ENCODE data around the gene DIO3. TPM values are rescaled to one million over a fixed set of nuclear protein-coding genes. Genes with fewer than 3 reads are reported as not detected.
"Not testable (repeated sequence)": the region's sequence is repeated elsewhere in the genome, so short reads cannot be mapped to it uniquely, and the experiment has no call there.

DIO3 gene
- total RNA-seq, 1 donor from 2014 or later: not detected

DNA sequence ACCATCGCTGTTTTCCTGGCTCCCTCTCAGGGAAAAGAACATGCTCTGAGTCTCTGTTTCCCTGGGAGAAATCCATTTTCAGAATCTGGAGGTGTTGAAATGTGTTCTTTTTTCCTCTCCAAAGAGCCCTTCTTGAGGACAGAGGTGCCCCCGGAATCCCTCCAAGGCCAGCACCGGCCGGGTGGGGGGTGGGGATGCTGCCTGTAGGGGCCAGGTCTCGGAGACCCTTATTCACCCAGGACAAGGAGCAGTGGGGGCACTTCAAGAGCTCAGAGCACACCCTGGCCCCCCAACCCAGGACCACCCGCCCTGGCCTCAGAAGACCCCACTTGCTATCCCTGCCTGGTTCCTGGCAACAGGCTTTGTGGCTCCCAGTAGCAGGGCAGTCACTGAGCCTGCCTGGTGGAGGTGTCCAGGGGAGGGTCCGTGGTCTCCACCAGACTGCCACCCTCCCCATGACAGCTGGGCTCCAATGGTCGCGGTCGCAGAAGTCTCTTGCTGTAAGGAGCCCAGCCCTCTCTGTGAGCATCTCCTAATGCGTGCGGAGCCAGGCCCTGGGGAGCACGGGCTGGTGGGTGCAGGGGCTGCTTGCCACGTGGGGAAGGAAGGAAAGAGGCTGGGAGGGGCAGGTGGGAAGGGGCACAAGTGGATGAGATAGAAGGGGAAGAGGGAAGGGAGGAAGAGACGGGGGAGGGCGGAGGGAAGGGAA, 13.2 kb upstream of the DIO3 start:
- no peaks in the 10 kb centered on the region for H3K27me3 Mint-ChIP-seq (ENCODE audit: insufficient read depth)
- H3K4me1 Mint-ChIP-seq (ENCODE audit: low read depth): no peaks in the 10 kb centered on the region
- H3K9me3 Mint-ChIP-seq: no peaks in the 10 kb centered on the region
- intact Hi-C loops (cut with micrococcal nuclease): no loop called here
- H3K4me3 Mint-ChIP-seq: no peak overlapping the region
- no peak for DNase-seq (ENCODE audit: low spot score)
- no peaks in the 10 kb centered on the region for H3K36me3 Mint-ChIP-seq (ENCODE audit: low read depth)
- no peak overlapping the region for H3K27ac Mint-ChIP-seq

DNA sequence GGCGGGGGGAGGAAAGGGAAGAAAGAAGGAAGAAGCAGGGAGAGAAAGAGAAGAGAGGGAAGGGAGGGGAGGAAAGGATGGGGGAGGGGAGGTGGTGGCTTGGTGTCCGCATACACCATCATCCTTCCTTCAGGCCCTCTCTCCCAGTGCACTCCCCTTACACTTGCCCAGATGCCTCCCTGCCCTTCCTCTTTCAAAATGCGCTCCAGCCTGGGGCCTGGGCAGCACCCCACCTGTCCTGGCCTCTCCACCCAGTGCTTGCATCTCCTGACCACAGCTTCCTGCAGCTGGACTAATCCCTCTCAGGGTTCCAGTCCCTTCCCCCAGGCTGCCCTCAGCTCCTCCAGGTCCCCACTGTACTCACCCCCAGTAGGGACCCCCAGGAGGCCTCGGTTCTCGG, 12.6 kb upstream of the DIO3 start:
- H3K27ac Mint-ChIP-seq: no peak overlapping the region
- no peaks in the 10 kb centered on the region for H3K9me3 Mint-ChIP-seq
- no peaks in the 10 kb centered on the region for H3K36me3 Mint-ChIP-seq (ENCODE audit: low read depth)
- intact Hi-C loops (cut with micrococcal nuclease): no loop called here
- H3K4me1 Mint-ChIP-seq (ENCODE audit: low read depth): no peaks in the 10 kb centered on the region
- DNase-seq (ENCODE audit: low spot score): no peak
- no peaks in the 10 kb centered on the region for H3K27me3 Mint-ChIP-seq (ENCODE audit: insufficient read depth)
- no peak overlapping the region for H3K4me3 Mint-ChIP-seq

DNA sequence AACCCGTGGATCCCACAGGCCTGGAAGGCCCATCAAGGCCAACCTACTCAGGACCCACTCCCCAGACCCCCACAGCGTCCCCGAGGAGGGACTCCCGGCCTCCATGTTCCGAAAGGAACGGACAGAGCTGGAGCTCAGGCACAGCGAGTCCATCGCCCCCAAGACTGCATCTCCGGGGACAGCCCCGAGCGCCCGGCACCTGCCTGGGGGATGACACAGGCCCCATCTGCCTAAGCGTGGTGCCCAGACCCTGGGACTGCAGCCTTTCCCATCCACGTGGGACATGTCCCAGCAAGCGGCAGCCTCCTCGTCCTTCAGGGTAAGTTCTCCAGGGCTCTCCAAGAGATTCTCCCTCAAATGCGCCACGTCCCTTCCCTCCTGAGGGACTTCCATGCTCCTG, 12.1 kb upstream of the DIO3 start:
- intact Hi-C loops (cut with micrococcal nuclease): no loop called here
- DNase-seq (ENCODE audit: low spot score): no peak
- no peaks in the 10 kb centered on the region for H3K36me3 Mint-ChIP-seq (ENCODE audit: low read depth)
- H3K27ac Mint-ChIP-seq: no peak overlapping the region
- no peaks in the 10 kb centered on the region for H3K4me1 Mint-ChIP-seq (ENCODE audit: low read depth)
- H3K27me3 Mint-ChIP-seq (ENCODE audit: insufficient read depth): peaks cover 2% of the 10 kb centered on the region
- H3K9me3 Mint-ChIP-seq: no peaks in the 10 kb centered on the region
- no peak overlapping the region for H3K4me3 Mint-ChIP-seq

DNA sequence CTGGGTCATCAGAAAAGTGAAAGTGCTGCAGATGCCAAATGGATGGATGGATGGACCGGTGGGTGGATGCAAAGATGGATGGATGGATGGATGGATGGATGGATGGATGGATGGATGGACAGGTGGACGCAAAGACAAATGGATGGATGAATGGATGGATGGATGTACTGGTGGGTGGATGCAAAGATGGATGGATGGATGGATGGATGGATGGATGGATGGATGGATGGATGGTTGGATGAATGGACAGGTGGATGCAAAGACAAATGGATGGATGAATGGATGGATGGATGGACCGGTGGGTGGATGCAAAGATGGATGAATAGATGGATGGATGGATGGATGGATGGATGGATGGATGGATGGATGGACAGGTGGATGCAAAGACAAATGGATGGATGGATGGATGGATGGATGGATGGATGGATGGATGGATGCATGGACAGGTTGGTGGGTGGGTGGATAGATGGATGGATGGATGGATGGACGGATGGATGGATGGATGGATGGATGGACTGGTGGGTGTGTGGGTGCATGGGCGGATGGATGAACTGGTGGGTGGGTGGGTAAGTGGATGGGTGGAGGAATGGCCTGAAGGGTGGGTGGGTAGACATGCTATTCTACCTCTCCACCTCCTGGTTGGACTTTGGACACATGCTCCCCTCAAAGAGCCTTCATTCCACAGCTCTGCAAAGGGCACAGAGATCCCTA, 10.9 kb upstream of the DIO3 start:
- H3K27ac Mint-ChIP-seq; H3K9me3 Mint-ChIP-seq; H3K36me3 Mint-ChIP-seq (ENCODE audit: low read depth); H3K4me1 Mint-ChIP-seq (ENCODE audit: low read depth); H3K4me3 Mint-ChIP-seq; intact Hi-C loops (cut with micrococcal nuclease); DNase-seq (ENCODE audit: low spot score); H3K27me3 Mint-ChIP-seq (ENCODE audit: insufficient read depth): not testable (repeated sequence)

- Mint-ChIP-seq H3K4me1 (ENCODE audit: low read depth) (no peaks in the 10 kb centered on the region), H3K9me3 (no peaks in the 10 kb centered on the region), H3K36me3 (ENCODE audit: low read depth) (no peaks in the 10 kb centered on the region), H3K27ac (no peak overlapping the region), H3K4me3 (no peak overlapping the region), H3K27me3 (ENCODE audit: insufficient read depth) (peaks cover 2% of the 10 kb centered on the region)
- intact Hi-C loops (cut with micrococcal nuclease): no loop called here
- no peak for DNase-seq (ENCODE audit: low spot score)
These were observed 9.3 kb upstream of the DIO3 start for GRCh38 chr14:101551729-101552595.

DNA sequence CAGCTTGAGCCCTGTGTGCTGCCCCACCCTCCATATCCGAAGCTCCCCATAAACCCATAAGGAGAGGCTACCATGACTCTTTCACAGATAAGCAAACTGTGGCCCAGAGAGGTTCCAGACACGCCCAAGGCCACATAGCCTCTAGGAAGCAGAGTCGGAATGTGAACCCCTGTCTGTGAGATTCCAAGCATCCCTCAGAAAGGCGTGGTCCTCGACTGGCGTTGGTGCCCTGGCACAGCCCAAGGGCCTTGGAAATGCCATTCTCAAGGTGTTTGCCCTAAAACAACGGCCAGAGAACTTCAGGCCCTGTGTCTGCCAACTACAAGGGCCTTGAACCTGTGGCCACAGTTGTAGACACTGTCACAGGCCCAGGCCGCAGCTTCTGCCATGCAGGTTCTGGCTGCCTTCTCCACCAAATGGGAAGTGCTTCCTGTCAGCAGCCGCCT, 8.5 kb upstream of the DIO3 start:
- Mint-ChIP-seq H3K27ac (no peak overlapping the region), H3K4me3 (no peak overlapping the region), H3K4me1 (ENCODE audit: low read depth) (no peaks in the 10 kb centered on the region), H3K36me3 (ENCODE audit: low read depth) (no peaks in the 10 kb centered on the region), H3K9me3 (no peaks in the 10 kb centered on the region), H3K27me3 (ENCODE audit: insufficient read depth) (peaks cover 2% of the 10 kb centered on the region)
- no peak for DNase-seq (ENCODE audit: low spot score)
- intact Hi-C loops (cut with micrococcal nuclease): no loop called here

GRCh38 chr14:101553393-101553792, 7.9 kb upstream of the DIO3 start:
- no peak for DNase-seq (ENCODE audit: low spot score)
- Mint-ChIP-seq H3K27me3 (ENCODE audit: insufficient read depth) (peaks cover 7% of the 10 kb centered on the region), H3K27ac (no peak overlapping the region), H3K9me3 (no peaks in the 10 kb centered on the region), H3K4me1 (ENCODE audit: low read depth) (no peaks in the 10 kb centered on the region), H3K4me3 (no peak overlapping the region), H3K36me3 (ENCODE audit: low read depth) (no peaks in the 10 kb centered on the region)
- intact Hi-C loops (cut with micrococcal nuclease): no loop called here

GRCh38 chr14:101553931-101554330, 7.4 kb upstream of the DIO3 start:
- no peaks in the 10 kb centered on the region for H3K9me3 Mint-ChIP-seq
- no peak overlapping the region for H3K4me3 Mint-ChIP-seq
- H3K36me3 Mint-ChIP-seq (ENCODE audit: low read depth): no peaks in the 10 kb centered on the region
- no peaks in the 10 kb centered on the region for H3K4me1 Mint-ChIP-seq (ENCODE audit: low read depth)
- intact Hi-C loops (cut with micrococcal nuclease): no loop called here
- H3K27me3 Mint-ChIP-seq (ENCODE audit: insufficient read depth): peaks cover 11% of the 10 kb centered on the region
- H3K27ac Mint-ChIP-seq: no peak overlapping the region
- DNase-seq (ENCODE audit: low spot score): no peak

- Mint-ChIP-seq H3K27me3 (ENCODE audit: insufficient read depth) (peaks cover 11% of the 10 kb centered on the region), H3K36me3 (ENCODE audit: low read depth) (no peaks in the 10 kb centered on the region), H3K4me3 (no peak overlapping the region), H3K27ac (no peak overlapping the region), H3K4me1 (ENCODE audit: low read depth) (no peaks in the 10 kb centered on the region), H3K9me3 (no peaks in the 10 kb centered on the region)
- no peak for DNase-seq (ENCODE audit: low spot score)
- intact Hi-C loops (cut with micrococcal nuclease): no loop called here
These were observed 6.2 kb upstream of the DIO3 start for GRCh38 chr14:101554991-101555668.

DNA sequence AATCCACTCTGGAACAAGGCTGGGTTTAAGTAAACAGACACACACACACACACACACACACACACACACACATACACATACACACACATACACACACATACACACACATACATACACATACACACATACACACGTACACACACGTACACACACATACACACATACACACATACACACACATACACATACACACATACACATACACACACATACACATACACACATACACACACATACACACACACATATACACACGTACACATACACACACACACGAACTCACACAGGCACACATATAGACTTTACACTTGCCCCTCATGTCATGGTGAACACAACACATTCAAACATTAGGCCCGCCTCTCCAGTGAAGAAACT, 5.6 kb upstream of the DIO3 start:
- intact Hi-C loops (cut with micrococcal nuclease): not testable (repeated sequence)

GRCh38 chr14:101556131-101556530, 5.2 kb upstream of the DIO3 start:
- no peaks in the 10 kb centered on the region for H3K36me3 Mint-ChIP-seq (ENCODE audit: low read depth)
- H3K4me3 Mint-ChIP-seq: no peak overlapping the region
- H3K27me3 Mint-ChIP-seq (ENCODE audit: insufficient read depth): peaks cover 11% of the 10 kb centered on the region
- no peaks in the 10 kb centered on the region for H3K9me3 Mint-ChIP-seq
- H3K4me1 Mint-ChIP-seq (ENCODE audit: low read depth): no peaks in the 10 kb centered on the region
- no peak for DNase-seq (ENCODE audit: low spot score)
- H3K27ac Mint-ChIP-seq: no peak overlapping the region
- intact Hi-C loops (cut with micrococcal nuclease): no loop called here

More for the DNA sequence above, 5.6 kb upstream of the DIO3 start:
- H3K27ac Mint-ChIP-seq; H3K36me3 Mint-ChIP-seq (ENCODE audit: low read depth); DNase-seq (ENCODE audit: low spot score); H3K4me1 Mint-ChIP-seq (ENCODE audit: low read depth); H3K4me3 Mint-ChIP-seq; H3K9me3 Mint-ChIP-seq: not testable (repeated sequence)
- peaks cover 11% of the 10 kb centered on the region for H3K27me3 Mint-ChIP-seq (ENCODE audit: insufficient read depth)

GRCh38 chr14:101556566-101557320, 4.6 kb upstream of the DIO3 start:
- Mint-ChIP-seq H3K9me3 (no peaks in the 10 kb centered on the region), H3K4me1 (ENCODE audit: low read depth) (no peaks in the 10 kb centered on the region), H3K27me3 (ENCODE audit: insufficient read depth) (peaks cover 15% of the 10 kb centered on the region), H3K4me3 (no peak overlapping the region), H3K36me3 (ENCODE audit: low read depth) (no peaks in the 10 kb centered on the region), H3K27ac (no peak overlapping the region)
- DNase-seq (ENCODE audit: low spot score): no peak
- intact Hi-C loops (cut with micrococcal nuclease): no loop called here

Measured in activated T-helper 1 cell treated with anti-CD3 and anti-CD28 coated beads, Interleukin-12 subunit alpha, Interleukin-12 subunit beta, Interleukin-2, Interleukin-4 antibody, amounts not matched to agents 30 ng/mL and 10 ng/mL and 1 ng/mL, durations not matched to agents 14 hours and 24 hours and 36 hours (primary cell).